ENCODE data around the gene AKIP1.

The AKIP1 gene

DNA sequence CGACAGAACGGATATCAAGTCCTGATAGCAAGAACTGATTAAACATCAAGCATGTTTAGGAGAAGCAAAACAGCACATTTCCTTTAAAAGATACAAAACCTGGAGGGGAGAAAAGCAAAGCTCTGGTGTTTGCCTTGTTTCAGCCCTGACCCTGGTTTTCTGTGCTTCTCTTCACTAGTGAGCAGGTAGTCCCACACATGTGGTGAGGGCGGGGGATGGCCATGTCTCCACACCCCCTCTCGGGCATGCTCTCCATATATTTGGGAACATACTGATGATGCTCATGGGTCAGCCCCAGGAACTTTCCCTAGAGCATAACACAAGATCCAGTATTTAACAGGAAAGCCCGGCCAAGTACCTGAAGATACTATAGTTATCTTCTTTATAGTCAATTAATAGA is 11.7 kb downstream of the AKIP1 start:
- Histone ChIP-seq H3K27ac (ENCODE audit: low read depth, low read length) (no peak overlapping the region), H3K4me3 (ENCODE audit: low read depth, low read length) (no peak overlapping the region), H3K9ac (ENCODE audit: low read length) (no peak overlapping the region), H3K4me1 (ENCODE audit: control insufficient read depth, insufficient read depth, low read length) (peaks cover 4% of the 10 kb centered on the region; the same call in 1 of the 2 replicates), H3K36me3 (ENCODE audit: control insufficient read depth, insufficient read depth, low read length) (peaks cover 68% of the 10 kb centered on the region), H3K27me3 (ENCODE audit: control insufficient read depth, insufficient read depth, low read length) (no peaks in the 10 kb centered on the region), H3K9me3 (ENCODE audit: control insufficient read depth, insufficient read depth, low read depth, low read length) (no peaks in the 10 kb centered on the region)

DNA sequence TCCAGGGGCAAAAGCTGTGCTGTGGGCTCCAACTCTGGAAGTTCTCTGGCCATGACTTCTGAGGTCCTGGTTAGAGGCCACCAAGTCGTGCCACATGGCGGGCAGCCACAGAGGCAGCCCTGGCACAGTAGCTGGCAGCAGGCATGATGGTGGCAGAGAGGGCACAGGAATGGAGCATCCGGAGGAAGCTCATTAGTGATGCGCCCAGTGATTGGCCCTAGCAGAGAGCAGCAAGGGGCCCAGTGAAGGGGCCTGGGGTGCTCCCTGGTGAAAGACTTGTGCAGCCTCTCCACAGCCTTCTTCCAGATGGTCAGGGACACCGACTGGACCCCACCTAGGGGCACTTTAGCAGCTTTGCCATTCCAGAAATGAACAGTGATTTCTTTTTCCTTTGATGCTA is 14.7 kb downstream of the AKIP1 start:
- Histone ChIP-seq H3K4me3 (ENCODE audit: low read depth, low read length) (no peak overlapping the region), H3K9me3 (ENCODE audit: control insufficient read depth, insufficient read depth, low read depth, low read length) (no peaks in the 10 kb centered on the region), H3K4me1 (ENCODE audit: control insufficient read depth, insufficient read depth, low read length) (peaks cover 4% of the 10 kb centered on the region; the same call in 1 of the 2 replicates), H3K9ac (ENCODE audit: low read length) (no peak overlapping the region), H3K27ac (ENCODE audit: low read depth, low read length) (no peak overlapping the region), H3K27me3 (ENCODE audit: control insufficient read depth, insufficient read depth, low read length) (no peaks in the 10 kb centered on the region), H3K36me3 (ENCODE audit: control insufficient read depth, insufficient read depth, low read length) (peaks cover 40% of the 10 kb centered on the region)

DNA sequence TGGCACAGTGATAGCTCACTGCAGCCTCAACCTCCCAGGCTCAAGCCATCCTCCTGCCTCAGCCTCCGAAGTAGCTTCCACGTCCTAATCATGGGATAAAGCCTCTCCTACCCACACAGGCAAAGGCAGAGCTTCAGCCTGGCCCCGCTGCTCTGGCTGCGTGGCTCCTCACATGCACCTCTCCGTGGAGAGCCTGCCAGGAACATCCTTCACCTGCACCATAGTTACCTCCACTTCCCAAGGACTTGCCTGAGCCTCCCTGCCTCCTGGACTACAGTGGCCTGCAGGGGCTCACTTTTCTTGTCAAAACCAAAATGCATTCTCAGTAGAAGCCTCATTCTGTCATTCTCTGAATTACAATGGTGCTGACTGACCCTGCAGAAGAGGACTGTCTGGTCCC is 15.2 kb downstream of the AKIP1 start:
- H3K9ac ChIP-seq (ENCODE audit: low read length), result no peak overlapping the region
- peaks cover 5% of the 10 kb centered on the region; the same call in 1 of the 2 replicates for H3K4me1 ChIP-seq (ENCODE audit: control insufficient read depth, insufficient read depth, low read length)
- H3K9me3 ChIP-seq (ENCODE audit: control insufficient read depth, insufficient read depth, low read depth, low read length), result no peaks in the 10 kb centered on the region
- H3K4me3 ChIP-seq (ENCODE audit: low read depth, low read length), result no peak overlapping the region
- peaks cover 35% of the 10 kb centered on the region for H3K36me3 ChIP-seq (ENCODE audit: control insufficient read depth, insufficient read depth, low read length)
- no peaks in the 10 kb centered on the region for H3K27me3 ChIP-seq (ENCODE audit: control insufficient read depth, insufficient read depth, low read length)
- H3K27ac ChIP-seq (ENCODE audit: low read depth, low read length), result no peak overlapping the region

DNA sequence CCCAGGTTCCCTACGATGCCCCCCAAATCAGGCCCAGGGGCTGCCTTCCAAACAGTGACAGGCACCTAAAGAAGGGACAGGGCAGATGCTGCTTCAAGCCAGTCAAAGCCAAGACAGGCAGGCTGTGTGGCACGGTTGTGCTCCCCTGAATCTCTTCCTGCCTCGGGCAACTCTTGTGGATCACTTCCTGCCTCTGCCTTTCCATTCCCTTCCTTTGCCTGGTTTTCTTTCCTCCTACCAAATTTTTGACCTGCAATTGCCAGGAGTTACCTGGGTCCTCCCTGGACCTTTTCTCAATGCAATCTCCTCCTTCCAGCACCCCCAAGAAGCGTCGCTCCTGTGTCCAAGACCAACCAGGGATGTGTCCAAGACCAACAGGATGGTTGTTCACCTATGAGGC is 16.2 kb downstream of the AKIP1 start:
- Histone ChIP-seq H3K36me3 (ENCODE audit: control insufficient read depth, insufficient read depth, low read length) (peaks cover 26% of the 10 kb centered on the region), H3K9ac (ENCODE audit: low read length) (no peak overlapping the region), H3K4me1 (ENCODE audit: control insufficient read depth, insufficient read depth, low read length) (peaks cover 10% of the 10 kb centered on the region; the same call in 1 of the 2 replicates), H3K27ac (ENCODE audit: low read depth, low read length) (no peak overlapping the region), H3K27me3 (ENCODE audit: control insufficient read depth, insufficient read depth, low read length) (no peaks in the 10 kb centered on the region), H3K9me3 (ENCODE audit: control insufficient read depth, insufficient read depth, low read depth, low read length) (no peaks in the 10 kb centered on the region), H3K4me3 (ENCODE audit: low read depth, low read length) (no peak overlapping the region)

DNA sequence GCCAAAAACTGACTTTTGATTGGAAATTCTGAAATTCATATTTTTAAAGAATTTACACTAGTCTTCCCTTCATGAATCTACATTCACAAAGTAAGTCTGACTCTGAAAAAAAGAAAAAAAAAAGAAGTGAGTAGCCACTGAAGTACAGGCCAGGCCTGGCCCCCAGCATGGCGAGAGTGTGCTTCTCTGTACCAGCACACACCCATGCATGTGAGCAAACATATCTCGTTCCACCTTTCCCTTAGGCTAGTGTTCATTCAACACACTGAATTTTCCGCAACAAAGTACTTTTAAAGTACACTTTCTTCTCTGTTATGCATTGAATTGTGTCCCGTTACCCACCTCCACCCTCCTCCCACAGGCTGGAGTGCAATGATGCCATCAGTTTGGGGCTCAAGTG is 17.2 kb downstream of the AKIP1 start:
- Histone ChIP-seq H3K9me3 (ENCODE audit: control insufficient read depth, insufficient read depth, low read depth, low read length) (no peaks in the 10 kb centered on the region), H3K9ac (ENCODE audit: low read length) (no peak overlapping the region), H3K4me3 (ENCODE audit: low read depth, low read length) (no peak overlapping the region), H3K36me3 (ENCODE audit: control insufficient read depth, insufficient read depth, low read length) (peaks cover 16% of the 10 kb centered on the region), H3K4me1 (ENCODE audit: control insufficient read depth, insufficient read depth, low read length) (peaks cover 19% of the 10 kb centered on the region), H3K27ac (ENCODE audit: low read depth, low read length) (no peak overlapping the region), H3K27me3 (ENCODE audit: control insufficient read depth, insufficient read depth, low read length) (no peaks in the 10 kb centered on the region)

DNA sequence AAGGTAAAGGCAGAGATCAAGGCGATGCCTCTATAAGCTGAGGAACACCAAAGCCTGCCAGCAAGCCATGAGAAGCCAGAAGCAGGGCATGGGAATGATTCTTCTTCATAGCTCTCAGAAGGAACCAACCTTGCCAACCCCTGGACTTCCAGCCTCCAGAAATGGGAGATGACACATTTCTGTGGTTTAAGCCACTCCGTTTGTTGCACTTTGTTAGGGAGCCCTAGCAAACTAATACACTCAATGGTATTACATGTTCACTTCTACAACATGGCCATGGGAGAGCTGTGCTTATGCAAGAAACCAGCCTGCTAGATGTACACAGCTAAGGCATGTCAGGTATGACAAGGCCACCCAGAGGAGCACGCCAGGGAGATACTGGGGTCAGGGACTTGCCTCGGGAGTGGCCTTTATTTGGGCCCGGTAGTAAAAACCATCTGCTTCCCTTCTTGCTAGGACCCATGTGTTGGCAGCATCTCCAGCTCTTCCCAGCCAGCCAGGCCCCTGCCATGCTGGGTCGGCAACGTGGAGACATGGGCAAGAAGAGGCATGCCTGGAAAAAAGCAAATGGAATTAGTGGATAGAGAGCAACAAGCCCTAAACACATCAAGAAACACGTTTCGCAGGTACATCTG is 18.1 kb downstream of the AKIP1 start:
- Histone ChIP-seq H3K4me1 (ENCODE audit: control insufficient read depth, insufficient read depth, low read length) (peaks cover 23% of the 10 kb centered on the region), H3K36me3 (ENCODE audit: control insufficient read depth, insufficient read depth, low read length) (peaks cover 12% of the 10 kb centered on the region), H3K27me3 (ENCODE audit: control insufficient read depth, insufficient read depth, low read length) (no peaks in the 10 kb centered on the region), H3K9ac (ENCODE audit: low read length) (no peak overlapping the region), H3K9me3 (ENCODE audit: control insufficient read depth, insufficient read depth, low read depth, low read length) (no peaks in the 10 kb centered on the region), H3K27ac (ENCODE audit: low read depth, low read length) (no peak overlapping the region), H3K4me3 (ENCODE audit: low read depth, low read length) (no peak overlapping the region)

DNA sequence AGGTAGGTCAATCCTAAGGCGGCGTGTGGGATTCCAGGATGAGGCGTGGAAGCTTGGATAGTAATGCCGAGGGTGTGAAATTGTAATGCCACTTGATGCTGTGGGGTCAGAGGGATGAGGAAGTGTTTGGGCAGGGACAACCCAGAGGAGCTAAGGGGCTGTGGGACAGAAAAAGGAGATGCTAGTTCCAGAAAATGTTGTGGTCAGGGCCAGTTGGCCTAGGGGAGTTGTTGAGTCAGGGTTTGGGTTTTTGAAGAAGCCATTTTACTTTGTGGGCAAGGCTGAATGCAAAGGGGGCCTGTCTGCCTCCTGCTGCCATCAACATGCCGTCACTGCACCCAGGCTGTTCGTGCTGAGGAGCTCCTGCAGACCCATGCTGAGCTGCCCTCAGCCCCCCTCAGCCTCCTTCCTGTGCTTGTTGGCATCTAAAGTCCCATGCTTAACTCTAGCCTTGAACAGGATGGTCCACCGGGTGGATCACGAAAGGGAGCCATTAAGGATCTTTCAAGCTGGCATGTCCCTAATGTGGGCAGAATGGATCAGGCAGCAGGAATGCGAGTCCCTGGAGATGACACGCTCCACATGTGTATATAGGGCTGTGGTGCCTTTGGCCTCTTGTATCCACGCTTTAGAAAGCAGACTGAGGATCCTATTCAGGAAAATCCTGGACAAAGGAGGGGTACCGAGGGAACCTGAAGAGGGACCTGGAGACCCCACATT is 19.6 kb downstream of the AKIP1 start:
- Histone ChIP-seq H3K27ac (ENCODE audit: low read depth, low read length) (no peak overlapping the region), H3K9me3 (ENCODE audit: control insufficient read depth, insufficient read depth, low read depth, low read length) (no peaks in the 10 kb centered on the region), H3K4me1 (ENCODE audit: control insufficient read depth, insufficient read depth, low read length) (peaks cover 33% of the 10 kb centered on the region), H3K9ac (ENCODE audit: low read length) (no peak overlapping the region), H3K4me3 (ENCODE audit: low read depth, low read length) (no peak overlapping the region), H3K27me3 (ENCODE audit: control insufficient read depth, insufficient read depth, low read length) (no peaks in the 10 kb centered on the region), H3K36me3 (ENCODE audit: control insufficient read depth, insufficient read depth, low read length) (peaks cover under 1% of the 10 kb centered on the region; the same call in 1 of the 2 replicates)

DNA sequence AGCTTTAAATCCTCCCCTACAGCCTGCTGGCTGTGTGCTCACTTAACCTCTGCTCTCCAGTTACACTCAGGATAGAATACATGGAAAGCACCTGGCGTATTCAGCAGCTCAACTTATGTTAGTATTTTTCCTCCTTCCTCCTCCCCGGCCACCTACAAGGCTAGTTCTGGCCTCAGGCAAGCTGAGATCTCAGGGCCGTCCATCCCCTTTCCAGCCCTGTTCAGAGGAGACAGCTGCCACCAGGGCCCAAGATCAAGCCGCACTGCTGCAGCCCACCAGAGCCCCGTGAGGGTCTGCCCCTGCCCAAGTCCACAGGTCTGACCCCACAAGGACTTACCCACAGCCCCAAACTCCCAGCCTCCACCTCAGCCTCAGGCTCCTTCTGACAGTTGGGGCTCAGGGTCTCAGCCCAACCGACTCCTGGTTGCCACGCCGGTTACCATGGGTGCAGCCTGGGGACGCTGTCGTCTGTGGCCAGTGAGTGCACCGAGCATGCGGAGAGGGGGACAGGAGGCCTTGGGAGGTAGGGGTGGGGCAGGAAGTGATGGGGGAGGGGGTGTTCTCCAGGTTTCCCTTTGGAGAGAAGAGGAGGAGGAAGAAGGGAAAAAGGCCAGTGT is 21.7 kb downstream of the AKIP1 start, which contains the start of gene C11orf16:
TSS of gene C11orf16 (minus strand) at position 384 of the 617 bp plus-strand sequence. CDS start 639 bp downstream, outside the sequence.
- peaks cover 33% of the 10 kb centered on the region for H3K4me1 ChIP-seq (ENCODE audit: control insufficient read depth, insufficient read depth, low read length)
- no peak within 1 kb of the TSS for H3K4me3 ChIP-seq (ENCODE audit: low read depth, low read length)
- peak within 1 kb of the TSS; percentile 11 for H3K9ac ChIP-seq (ENCODE audit: low read length)
- H3K36me3 ChIP-seq (ENCODE audit: control insufficient read depth, insufficient read depth, low read length), result no peaks in the 10 kb centered on the region; the same call in 1 of the 2 replicates
- no peaks in the 10 kb centered on the region for H3K27me3 ChIP-seq (ENCODE audit: control insufficient read depth, insufficient read depth, low read length)
- H3K27ac ChIP-seq (ENCODE audit: low read depth, low read length), result no peak within 1 kb of the TSS
- no peaks in the 10 kb centered on the region for H3K9me3 ChIP-seq (ENCODE audit: control insufficient read depth, insufficient read depth, low read depth, low read length)

DNA sequence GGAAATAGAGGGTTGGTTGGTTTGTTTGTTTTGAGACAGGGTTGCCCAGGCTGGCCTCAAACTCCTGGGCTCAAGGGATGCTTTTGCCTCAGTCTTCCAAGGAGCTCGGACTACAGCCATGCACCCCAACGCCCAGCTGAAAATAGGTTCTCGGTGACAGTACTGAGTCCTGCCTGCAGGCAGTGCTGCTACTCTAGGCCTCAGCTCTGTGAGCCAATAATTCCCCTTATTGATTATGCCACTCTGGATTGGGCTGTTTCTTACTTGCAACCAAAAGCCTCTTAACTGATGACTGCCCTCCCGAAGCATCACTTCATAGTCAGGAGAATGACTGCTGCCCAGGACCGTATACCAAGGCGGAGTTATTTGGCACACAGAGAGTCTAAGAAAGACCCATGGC is 22.9 kb downstream of the AKIP1 start:
- no peak overlapping the region for H3K27ac ChIP-seq (ENCODE audit: low read depth, low read length)
- H3K9ac ChIP-seq (ENCODE audit: low read length), result no peak overlapping the region
- H3K4me3 ChIP-seq (ENCODE audit: low read depth, low read length), result no peak overlapping the region
- no peaks in the 10 kb centered on the region for H3K36me3 ChIP-seq (ENCODE audit: control insufficient read depth, insufficient read depth, low read length)
- H3K4me1 ChIP-seq (ENCODE audit: control insufficient read depth, insufficient read depth, low read length), result peaks cover 33% of the 10 kb centered on the region
- H3K27me3 ChIP-seq (ENCODE audit: control insufficient read depth, insufficient read depth, low read length), result no peaks in the 10 kb centered on the region
- H3K9me3 ChIP-seq (ENCODE audit: control insufficient read depth, insufficient read depth, low read depth, low read length), result no peaks in the 10 kb centered on the region

DNA sequence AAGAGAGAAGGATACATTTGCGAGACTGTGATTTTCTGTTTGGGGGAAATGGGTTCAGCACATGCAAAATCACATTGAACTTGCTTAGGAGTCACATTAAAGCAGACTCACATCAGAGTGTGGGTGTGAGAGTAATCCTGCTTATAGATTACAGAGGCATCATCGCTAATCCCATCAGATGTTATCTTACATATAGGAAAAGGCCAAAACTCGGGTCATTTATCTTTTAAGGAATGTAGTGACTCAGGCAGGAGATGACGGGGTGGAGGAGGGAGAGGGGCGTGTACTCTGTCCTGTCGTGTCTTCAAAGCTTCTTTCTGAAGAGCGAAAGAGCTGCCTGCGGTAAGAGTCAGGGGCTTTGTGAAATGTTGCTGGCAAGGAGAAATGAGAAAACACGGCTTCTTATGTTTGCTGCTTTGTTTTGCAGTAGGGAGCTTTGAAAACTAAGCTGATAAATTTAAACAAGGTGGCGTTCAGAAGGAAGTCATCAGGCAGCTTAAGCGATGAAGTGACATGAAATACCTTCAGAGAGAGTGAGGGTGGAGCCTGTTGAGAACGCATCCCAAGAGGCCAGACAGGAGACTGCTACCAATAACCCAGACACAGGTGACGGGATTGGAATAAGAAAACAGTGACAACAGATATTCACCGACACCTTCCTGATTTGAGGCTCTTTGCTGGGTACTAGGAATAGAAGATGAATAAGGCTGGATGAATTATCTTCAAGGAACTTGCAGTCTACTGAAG is 23.9 kb downstream of the AKIP1 start:
- H3K27ac ChIP-seq (ENCODE audit: low read depth, low read length), result no peak overlapping the region; the same call in 1 of the 2 replicates
- no peaks in the 10 kb centered on the region for H3K27me3 ChIP-seq (ENCODE audit: control insufficient read depth, insufficient read depth, low read length)

More for the DNA sequence above, 23.9 kb downstream of the AKIP1 start:
- Histone ChIP-seq H3K9me3 (ENCODE audit: control insufficient read depth, insufficient read depth, low read depth, low read length) (no peaks in the 10 kb centered on the region), H3K36me3 (ENCODE audit: control insufficient read depth, insufficient read depth, low read length) (no peaks in the 10 kb centered on the region), H3K9ac (ENCODE audit: low read length) (no peak overlapping the region), H3K4me3 (ENCODE audit: low read depth, low read length) (no peak overlapping the region; the same call in 1 of the 2 replicates), H3K4me1 (ENCODE audit: control insufficient read depth, insufficient read depth, low read length) (peaks cover 33% of the 10 kb centered on the region)

All from HUES6 (cell line).